LHCN-M2 (cell line): Measurements from ENCODE around the gene TTC3. TPM values are rescaled to one million over a fixed set of nuclear protein-coding genes. Genes with fewer than 3 reads are reported as not detected.
A peak's percentile ranks its signal among the peaks of the same experiment; 100 is the strongest.
"Not testable (repeated sequence)": the region's sequence is repeated elsewhere in the genome, so short reads cannot be mapped to it uniquely, and the experiment has no call there.

Experiments
- DNase-seq: peaks from one replicate; pipeline ENCODE4 v3.0.0-alpha.2; 2012; ENCODE audit warnings: low read depth
- polyA plus RNA-seq: library from polyadenylated mRNA; unstranded; fragments of >200 nt; gene quantifications from one replicate; pipeline ENCODE4 v1.2.1, GENCODE V29; 2012; ENCODE audit warnings: missing spikeins
- total RNA-seq: library from RNA; depleted of rRNA; stranded (reverse); fragments of >200 nt; gene quantifications from 2 replicates; pipeline ENCODE4 v1.2.3, GENCODE V29; 2014; rRNA removed

Gene TTC3
- 168 and 189 TPM in 2 replicates for total RNA-seq
- 37.2 TPM for polyA plus RNA-seq

- DNase-seq = peak; percentile 94
Measured at GRCh38 chr21:37072988-37073416, at the start of gene TTC3, which contains the start of gene PIGP. TTC3 (plus strand) TSS chr21:37073254; CDS start chr21:37087258, 14,004 bp downstream. PIGP (minus strand) TSS chr21:37073071; CDS start chr21:37072515, 556 bp downstream.

- DNase-seq = no peak
Measured at GRCh38 chr21:37026499-37026898, 46.6 kb upstream of the TTC3 start.

DNA sequence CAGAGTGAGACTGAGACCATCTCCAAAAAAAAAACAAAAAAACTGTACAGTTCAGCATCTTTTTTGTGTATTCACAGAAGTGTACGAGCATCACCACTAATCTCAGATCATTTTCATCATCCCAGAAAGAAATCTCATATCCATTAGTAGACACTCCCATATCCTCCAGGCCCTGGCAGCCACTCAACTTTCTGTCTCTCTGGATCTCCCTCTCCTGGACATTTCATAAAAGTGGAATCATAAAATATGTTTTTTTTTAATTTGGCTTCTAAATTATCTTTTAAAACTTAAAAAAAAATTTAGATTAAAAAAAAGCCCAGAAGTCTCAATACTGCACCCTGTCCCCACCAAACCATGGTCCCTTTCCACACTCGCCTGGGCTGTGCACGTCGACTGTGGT is 44.5 kb upstream of the TTC3 start:
- peak; percentile 26 for DNase-seq

GRCh38 chr21:37030864-37031263 is 42.2 kb upstream of the TTC3 start:
- no peak for DNase-seq

- peak; percentile 7 for DNase-seq
Measured at GRCh38 chr21:37032293-37032692, 40.8 kb upstream of the TTC3 start.

- peak; percentile 83 for DNase-seq
Measured at GRCh38 chr21:37032877-37033471, 40.1 kb upstream of the TTC3 start.

DNA sequence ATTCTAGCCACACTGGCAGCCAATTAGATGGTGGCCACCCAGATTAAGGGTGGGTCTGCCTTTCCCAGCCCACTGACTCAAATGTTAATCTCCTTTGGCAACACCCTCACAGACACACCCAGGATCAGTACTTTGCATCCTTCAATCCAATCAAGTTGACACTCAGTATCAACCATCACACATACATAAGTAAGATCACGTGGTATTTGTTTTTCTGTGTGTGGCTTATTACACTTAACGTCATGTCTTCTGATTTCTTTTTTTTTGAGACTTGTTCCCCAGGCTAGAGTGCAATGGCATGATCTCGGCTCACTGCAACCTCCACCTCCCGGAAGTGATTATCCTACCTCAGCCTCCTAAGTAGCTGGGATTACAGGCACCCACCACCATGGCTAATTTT is 38.7 kb upstream of the TTC3 start:
- not testable (repeated sequence) for DNase-seq

DNA sequence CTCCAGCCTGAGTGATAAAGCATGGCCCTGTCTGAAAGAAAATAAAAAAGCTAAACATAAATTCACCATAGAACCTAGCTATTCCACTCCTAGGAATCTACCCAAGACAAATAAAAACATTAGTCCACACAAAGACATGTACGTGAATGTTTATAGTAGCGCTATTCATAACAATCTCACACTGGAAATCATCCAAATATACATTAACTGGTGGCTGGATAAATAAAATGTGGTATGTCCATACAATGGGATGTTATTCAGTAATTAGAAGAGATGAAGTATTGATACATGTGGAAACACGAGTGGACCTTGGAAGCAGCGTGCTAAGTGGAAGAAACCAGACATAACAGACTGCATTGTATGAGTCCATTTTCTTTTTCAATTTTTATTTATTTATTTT is 36.9 kb upstream of the TTC3 start:
- no peak for DNase-seq

GRCh38 chr21:37039411-37040075 is 33.5 kb upstream of the TTC3 start:
- DNase-seq = no peak

GRCh38 chr21:37040212-37040611 is 32.8 kb upstream of the TTC3 start:
- DNase-seq = no peak

GRCh38 chr21:37041706-37042271 is 31.3 kb upstream of the TTC3 start:
- DNase-seq = no peak

- DNase-seq = no peak
Measured at GRCh38 chr21:37043818-37044217, 29.2 kb upstream of the TTC3 start.

DNA sequence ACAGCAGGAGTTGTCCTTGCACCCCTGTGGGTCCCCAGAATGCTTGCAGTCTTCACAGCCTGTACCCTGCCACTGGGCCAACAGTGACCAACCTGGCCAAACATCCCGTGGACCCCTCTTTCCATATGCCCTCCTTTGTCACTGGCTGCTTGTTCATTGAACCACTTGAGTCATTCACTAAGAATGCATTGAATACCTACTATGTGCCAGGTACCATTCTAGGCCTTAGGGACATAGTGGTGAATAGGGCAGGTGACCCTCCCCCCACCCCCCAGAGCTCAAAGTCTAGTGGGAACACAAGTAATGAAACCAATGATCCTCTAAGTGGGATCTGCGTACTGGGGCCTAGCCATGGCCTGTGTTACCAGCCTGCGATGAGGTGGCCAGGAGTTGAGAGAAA is 28.4 kb upstream of the TTC3 start:
- DNase-seq = no peak

DNA sequence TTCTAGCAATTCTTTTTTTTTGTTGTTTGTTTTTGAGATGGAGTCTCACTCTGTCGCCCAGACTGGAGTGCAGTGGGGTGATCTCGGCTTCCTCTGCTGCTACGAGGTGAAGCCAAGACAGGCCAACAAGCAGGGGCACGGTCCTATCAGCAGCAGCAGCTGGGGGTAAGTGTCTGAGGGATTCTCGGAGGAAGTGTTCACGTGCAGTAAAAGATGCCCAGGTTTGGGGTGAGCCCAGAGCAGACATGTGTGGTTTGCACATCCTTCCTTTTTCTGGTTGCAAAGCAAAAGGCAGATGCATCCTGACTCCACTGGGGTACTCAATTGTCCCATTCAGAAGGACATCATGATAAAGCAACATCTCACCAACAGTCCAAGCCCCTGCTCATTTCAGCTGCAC is 27.9 kb upstream of the TTC3 start:
- DNase-seq = no peak

GRCh38 chr21:37045556-37045955 is 27.5 kb upstream of the TTC3 start:
- DNase-seq = no peak

- DNase-seq = no peak
Measured at GRCh38 chr21:37047079-37047478, 26.0 kb upstream of the TTC3 start.

GRCh38 chr21:37049741-37050140 is 23.3 kb upstream of the TTC3 start:
- not testable (repeated sequence) for DNase-seq

DNA sequence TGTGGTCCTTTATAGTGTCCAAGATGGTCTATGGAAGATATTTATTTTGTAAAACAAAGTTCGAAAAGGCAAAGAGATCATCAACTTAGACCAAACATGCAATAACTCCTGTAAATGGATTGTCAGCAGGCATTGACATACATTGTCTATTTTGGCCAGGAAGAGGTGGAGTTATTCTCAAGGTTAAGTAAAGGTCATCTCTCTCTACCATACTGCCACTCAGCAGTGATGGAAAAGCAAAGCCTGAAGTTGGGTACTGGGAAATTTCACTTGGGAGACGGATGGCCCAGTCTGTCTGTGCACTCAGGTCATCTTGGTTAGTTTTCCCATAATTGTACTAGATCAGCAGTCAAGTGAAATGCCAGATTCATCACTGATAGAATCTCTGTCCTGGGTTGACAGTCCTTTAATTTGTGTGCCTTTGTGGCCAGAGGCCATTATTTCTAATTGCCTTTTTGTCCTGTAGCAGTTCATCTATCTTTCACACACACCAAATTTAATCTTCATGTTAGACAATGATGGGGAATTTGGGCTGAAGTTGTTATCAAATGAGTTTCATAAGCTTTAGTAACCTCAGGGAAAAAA is 17.7 kb upstream of the TTC3 start:
- DNase-seq = no peak

DNA sequence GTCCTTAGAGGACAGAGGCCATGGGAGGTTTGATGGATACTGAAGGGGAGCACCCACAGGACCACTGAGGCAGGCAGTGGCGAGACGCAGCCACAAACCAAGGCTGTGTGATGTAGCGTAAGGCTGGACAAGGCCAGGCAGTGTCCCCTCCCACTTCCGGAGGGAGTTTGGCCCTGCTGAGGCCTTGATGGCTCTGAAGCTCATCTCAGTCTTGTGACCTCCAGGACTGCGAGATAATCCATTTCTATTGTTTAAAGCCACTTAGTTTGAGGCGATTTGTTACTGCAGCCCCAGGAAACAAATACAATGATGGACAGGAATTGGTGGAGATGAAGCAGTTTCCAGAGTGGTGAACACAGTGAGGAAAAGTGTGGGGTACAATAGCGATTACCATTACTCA is 15.4 kb upstream of the TTC3 start:
- no peak for DNase-seq

GRCh38 chr21:37058261-37058660 is 14.8 kb upstream of the TTC3 start:
- DNase-seq = no peak

DNA sequence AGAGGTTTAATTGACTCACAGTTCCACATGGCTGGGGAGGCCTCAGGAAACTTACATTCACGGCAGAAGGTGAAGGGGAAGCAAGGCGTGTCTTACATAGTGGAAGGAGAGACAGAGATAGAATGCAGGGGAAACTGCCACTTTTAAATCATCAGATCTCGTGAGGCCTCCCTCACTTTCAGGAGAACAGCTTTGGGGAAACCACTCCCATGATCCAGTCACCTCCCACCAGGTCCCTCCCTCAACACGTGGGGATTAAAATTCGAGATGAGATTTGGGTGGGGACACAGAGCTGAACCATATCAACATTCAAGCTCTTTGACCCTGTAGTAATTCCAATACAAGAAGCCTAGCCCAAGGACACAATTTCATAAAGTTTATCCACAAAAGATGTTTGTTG is 13.9 kb upstream of the TTC3 start:
- DNase-seq = no peak

DNA sequence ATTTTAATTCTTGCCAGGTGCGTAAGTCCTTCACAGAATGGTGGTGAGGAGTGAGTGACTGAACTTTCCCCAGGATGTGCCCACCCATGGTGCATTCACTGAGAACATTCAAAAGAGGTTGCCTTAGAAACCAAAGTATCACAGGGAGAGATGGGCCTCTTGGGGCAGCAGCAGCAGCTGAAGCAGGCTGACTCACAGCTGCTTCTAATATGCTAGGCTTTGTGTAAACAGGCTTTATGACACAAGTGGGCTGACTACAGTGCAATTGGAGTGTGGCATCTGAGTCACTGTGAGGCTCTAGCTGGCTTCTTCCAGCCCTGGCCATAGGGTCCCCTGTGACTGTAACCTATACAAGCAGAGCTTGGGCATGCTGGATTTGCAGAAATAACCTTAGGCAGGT is 12.8 kb upstream of the TTC3 start:
- peak; percentile 99 for DNase-seq
